H1 (cell line): ENCODE data around the gene UEVLD. TPM values are rescaled to one million over a fixed set of nuclear protein-coding genes. Genes with fewer than 3 reads are reported as not detected.

Source experiments
- CTCF ChIA-PET: fragments of 300-600 bp; sonication (Branson Sonifier 250); formaldehyde crosslinking; loops from one replicate; lab custom pipeline; 2021; ENCODE audit not compliant: partially characterized antibody; lab: Charles Lee
- POLR2A ChIA-PET: fragments of 300-600 bp; sonication (Branson Sonifier 250); formaldehyde crosslinking; loops from one replicate; lab custom pipeline; 2021; ENCODE audit warnings: inconsistent platforms; ENCODE audit not compliant: partially characterized antibody; lab: Charles Lee
- DNase-seq, 2 experiments: peaks; one replicate each; pipeline versions ENCODE4 v3.0.0 to v3.0.0-alpha.2; 2010 to 2022; ENCODE audit warnings: low spot score in 2 of 2, low read depth in 1 of 2, mixed read lengths in 1 of 2
- FAIRE-seq: peaks from 2 replicates; lab custom pipeline; 2011; peaks lifted over from hg19 to GRCh38; lab: Jason Lieb, UNC
- H2AFZ ChIP-seq: 2 replicates; pipeline ENCODE4 v1.8.1; 2012; ENCODE audit warnings: low read length, inconsistent platforms
- H2AK5ac ChIP-seq: 2 replicates; pipeline ENCODE4 v1.6.1; 2013; ENCODE audit warnings: low read depth, low read length
- H2BK120ac ChIP-seq: replicated peaks from 2 replicates; pipeline ENCODE3; 2013; ENCODE audit warnings: low read depth, low read length, inconsistent platforms
- H2BK12ac ChIP-seq: 2 replicates; pipeline ENCODE4 v1.6.1; 2013; ENCODE audit warnings: low read depth, low read length
- H2BK15ac ChIP-seq: 2 replicates; pipeline ENCODE4 v1.6.1; 2013; ENCODE audit warnings: low read length
- H2BK20ac ChIP-seq: 2 replicates; pipeline ENCODE4 v1.6.1; 2013; ENCODE audit warnings: low read length
- H2BK5ac ChIP-seq: 2 replicates; pipeline ENCODE4 v1.6.1; 2013; ENCODE audit warnings: low read depth, low read length
- H3K14ac ChIP-seq: 2 replicates; pipeline ENCODE4 v1.6.1; 2013; ENCODE audit warnings: inconsistent platforms; ENCODE audit not compliant: insufficient read length
- H3K18ac ChIP-seq: 2 replicates; pipeline ENCODE4 v1.6.1; 2013; ENCODE audit warnings: low read length; ENCODE audit errors: extremely low read depth
- H3K23ac ChIP-seq: 2 replicates; pipeline ENCODE4 v1.6.1; 2013; ENCODE audit warnings: inconsistent platforms; ENCODE audit not compliant: insufficient read length
- H3K23me2 ChIP-seq: 2 replicates; pipeline ENCODE4 v1.6.1; 2013; ENCODE audit warnings: low read depth, low read length
- H3K27ac ChIP-seq: 2 replicates; pipeline ENCODE4 v1.6.1; 2011; ENCODE audit warnings: low read depth, low read length, inconsistent platforms
- H3K27me3 ChIP-seq, 4 experiments: replicated peaks in 1 of 4; 1 replicate in 1 of 4; 2 replicates in 3 of 4; pipeline versions ENCODE4 v1.6.1 to v1.8.1; 2011 to 2013; ENCODE audit warnings: low read length in 3 of 4, mild to moderate bottlenecking in 3 of 4, inconsistent platforms in 2 of 4, mixed read lengths in 2 of 4, moderate library complexity in 1 of 4; ENCODE audit not compliant: control insufficient read depth in 3 of 4, insufficient read depth in 3 of 4; ENCODE audit errors: extremely low read depth in 1 of 4
- H3K36me3 ChIP-seq, 4 experiments: 2 replicates each; pipeline versions ENCODE4 v1.6.1 to v1.8.1; 2011 to 2013; ENCODE audit warnings: mild to moderate bottlenecking in 4 of 4, low read length in 3 of 4, moderate library complexity in 2 of 4, control low read depth in 1 of 4, inconsistent platforms in 1 of 4; ENCODE audit not compliant: insufficient read depth in 4 of 4, control insufficient read depth in 2 of 4
- H3K4ac ChIP-seq: replicated peaks from 2 replicates; pipeline ENCODE3; 2013; ENCODE audit warnings: low read length, low read depth, mixed read lengths, inconsistent platforms; ENCODE audit not compliant: insufficient read length
- H3K4me1 ChIP-seq, 4 experiments: replicated peaks in 1 of 4; 1 replicate in 1 of 4; 2 replicates in 3 of 4; pipeline versions ENCODE4 v1.6.1 to v1.8.1; 2011 to 2013; ENCODE audit warnings: low read length in 3 of 4, inconsistent platforms in 2 of 4, mixed read lengths in 1 of 4; ENCODE audit not compliant: insufficient read depth in 4 of 4, control insufficient read depth in 3 of 4
- H3K4me2 ChIP-seq, 2 experiments: 2 replicates each; pipeline versions ENCODE4 v1.6.1 to v1.8.1; 2011 to 2013; ENCODE audit warnings: low read depth in 2 of 2, low read length in 2 of 2, control low read depth in 1 of 2, inconsistent platforms in 1 of 2, mild to moderate bottlenecking in 1 of 2; ENCODE audit not compliant: insufficient read depth in 1 of 2
- H3K4me3 ChIP-seq, 4 experiments: fragments of 200-600, 300-600 bp in 1 of 4; sonication (generic), shearing (Covaris generic), sonication (Bioruptor Twin) in 1 of 4; 2 replicates each; pipeline versions ENCODE4 v1.5.1 to v1.8.1; 2011 to 2016; ENCODE audit warnings: low read length in 4 of 4, low read depth in 3 of 4, control low read depth in 2 of 4, inconsistent platforms in 2 of 4, mild to moderate bottlenecking in 2 of 4, mixed read lengths in 1 of 4, moderate library complexity in 1 of 4; ENCODE audit not compliant: insufficient read depth in 2 of 4; ENCODE audit errors: extremely low read depth in 1 of 4
- H3K56ac ChIP-seq: replicated peaks from 2 replicates; pipeline ENCODE3; 2013; ENCODE audit warnings: low read depth, mild to moderate bottlenecking, mixed read lengths, low read length, inconsistent platforms; ENCODE audit not compliant: insufficient read length
- H3K79me1 ChIP-seq: 2 replicates; pipeline ENCODE4 v1.6.1; 2013; ENCODE audit warnings: low read depth, low read length, control low read depth
- H3K79me2 ChIP-seq, 2 experiments: 2 replicates each; pipeline versions ENCODE4 v1.6.1 to v1.8.1; 2012 to 2013; ENCODE audit warnings: low read length in 2 of 2, mild to moderate bottlenecking in 2 of 2, inconsistent platforms in 1 of 2; ENCODE audit not compliant: insufficient read depth in 2 of 2, control insufficient read depth in 1 of 2
- H3K9ac ChIP-seq, 4 experiments: replicated peaks in 1 of 4; 1 replicate in 1 of 4; 2 replicates in 3 of 4; pipeline versions ENCODE4 v1.6.1 to v1.8.1; 2011 to 2013; ENCODE audit warnings: low read depth in 3 of 4, low read length in 3 of 4, control low read depth in 2 of 4, mild to moderate bottlenecking in 2 of 4, moderate library complexity in 2 of 4, inconsistent platforms in 1 of 4; ENCODE audit errors: extremely low read depth in 1 of 4
- H3K9me3 ChIP-seq, 2 experiments: 2 replicates each; pipeline versions ENCODE4 v1.6.1 to v1.8.1; 2012 to 2013; ENCODE audit warnings: mild to moderate bottlenecking in 2 of 2, moderate library complexity in 2 of 2, control low read depth in 1 of 2, inconsistent platforms in 1 of 2, low read depth in 1 of 2, low read length in 1 of 2, mixed read lengths in 1 of 2; ENCODE audit not compliant: insufficient read depth in 2 of 2
- H4K20me1 ChIP-seq, 2 experiments: replicated peaks in 1 of 2; 2 replicates each; pipeline versions ENCODE3 to v1.8.1; 2011 to 2013; ENCODE audit warnings: inconsistent platforms in 2 of 2, low read length in 2 of 2, mild to moderate bottlenecking in 1 of 2; ENCODE audit not compliant: insufficient read depth in 2 of 2, control insufficient read depth in 1 of 2
- H4K5ac ChIP-seq: 2 replicates; pipeline ENCODE4 v1.6.1; 2013; ENCODE audit warnings: low read length, low read depth, mixed read lengths, inconsistent platforms; ENCODE audit not compliant: insufficient read length
- H4K8ac ChIP-seq: 2 replicates; pipeline ENCODE4 v1.8.0; 2013; ENCODE audit warnings: mild to moderate bottlenecking, moderate library complexity, low read length, inconsistent platforms; ENCODE audit not compliant: insufficient read depth; ENCODE audit errors: extremely low read depth
- H4K91ac ChIP-seq: replicated peaks from 2 replicates; pipeline ENCODE3; 2013; ENCODE audit warnings: low read length, mixed read lengths, inconsistent platforms; ENCODE audit not compliant: insufficient read length
- ATF3 ChIP-seq: IDR thresholded peaks from 2 replicates; pipeline ENCODE4 v1.6.1; 2011; ENCODE audit warnings: low read depth, mild to moderate bottlenecking, low read length; ENCODE audit not compliant: insufficient read depth
- CBX8 ChIP-seq: fragments of 300-800, 300-1000 bp; sonication (generic); IDR thresholded peaks from 2 replicates; pipeline ENCODE4 v1.7.1; 2016; ENCODE audit warnings: low read depth, low read length, borderline replicate concordance
- EZH2 ChIP-seq: fragments of 200-600 bp; sonication (generic); IDR thresholded peaks from 2 replicates; pipeline ENCODE4 v1.7.1; 2012; ENCODE audit warnings: low read depth, mild to moderate bottlenecking, moderate library complexity, low read length, inconsistent platforms; ENCODE audit not compliant: severe bottlenecking
- KDM5A ChIP-seq: fragments of 200-600 bp; IDR thresholded peaks from 2 replicates; pipeline ENCODE4 v1.7.1; 2012; ENCODE audit warnings: mild to moderate bottlenecking, low read length, inconsistent platforms, mixed read lengths
- SIN3A ChIP-seq, 2 experiments: IDR thresholded peaks in 1 of 2; conservative IDR thresholded peaks in 1 of 2; 2 replicates each; pipeline ENCODE4 v1.6.1; 2011 to 2012; ENCODE audit warnings: low read length in 2 of 2, improper control_type of control experiment in 1 of 2, low read depth in 1 of 2, mild to moderate bottlenecking in 1 of 2
- SP1 ChIP-seq: IDR thresholded peaks from 2 replicates; pipeline ENCODE4 v1.6.1; 2011; ENCODE audit warnings: low read depth, low read length
- TAF7 ChIP-seq: optimal IDR thresholded peaks from 2 replicates; pipeline ENCODE3; 2011; ENCODE audit warnings: low read depth, mild to moderate bottlenecking, inconsistent platforms, low read length, moderate library complexity, borderline replicate concordance
- TBP ChIP-seq: IDR thresholded peaks from 2 replicates; pipeline ENCODE4 v1.6.1; 2011; ENCODE audit warnings: low read depth, low read length, improper control_type of control experiment
- ZNF274 ChIP-seq: IDR thresholded peaks from 2 replicates; pipeline ENCODE4 v1.7.0; 2012; ENCODE audit warnings: low read length, borderline replicate concordance; ENCODE audit errors: extremely low read depth
- WGBS, 2 experiments: shearing (Covaris generic) in 1 of 2; methylation state at CpG; one replicate each; pipeline versions ENCODE4 v1.1.6 to v1.1.7; 2013 to 2015; ENCODE audit warnings: low lambda C conversion rate in 2 of 2, mixed read lengths in 2 of 2, inconsistent platforms in 1 of 2, low coverage in 1 of 2, missing lambda C conversion rate in 1 of 2; ENCODE audit not compliant: insufficient replicate concordance in 2 of 2, insufficient coverage in 1 of 2, insufficient read length in 1 of 2; ENCODE audit errors: extremely low coverage in 1 of 2, missing lambda C conversion rate in 1 of 2; 5-methylcytosine and 5-hydroxymethylcytosine counted together
- polyA plus RNA-seq, 7 experiments: library from polyadenylated mRNA; depleted of rRNA in 3 of 7; stranded (reverse) in 5 of 7; unstranded in 2 of 7; fragments of >200 nt in 5 of 7; fragments of 200-250 nt in 2 of 7; gene quantifications; 1 replicate in 5 of 7; 2 replicates in 1 of 7; 4 replicates in 1 of 7; pipeline versions ENCODE4 v1.2.1 to v1.2.3, GENCODE V29; 2011 to 2013; ENCODE audit warnings: missing spikeins in 2 of 7, mixed read lengths in 2 of 7
- total RNA-seq: library from RNA; stranded (reverse); fragmentation: NEBNext Ultra II Directional; extraction: Animal tissue kit (Norgen Biotek cat#: 25700); gene quantifications from 2 replicates; pipeline ENCODE4 v1.2.1, GENCODE V29; 2021
- TF ChIP-seq, protein P1 (sequence below), 3 experiments: IDR thresholded peaks; 1 replicate in 2 of 3; 2 replicates in 1 of 3; pipeline versions ENCODE4 v1.5.1 to v1.6.1; 2011; ENCODE audit warnings: low read length in 3 of 3, mild to moderate bottlenecking in 3 of 3, inconsistent platforms in 2 of 3, low read depth in 1 of 3, moderate library complexity in 1 of 3; ENCODE audit not compliant: insufficient read depth in 1 of 3; ENCODE audit errors: control extremely low read depth in 1 of 3

UEVLD gene
- total and polyA plus RNA-seq, 2 of the 8 experiments (the other 6 are each of a cell fraction or from before 2014, with no cell fraction given) = 4.1 to 7.3 TPM

- no peaks in the 10 kb centered on the region for H3K36me3 ChIP-seq
- H3K9me3 ChIP-seq = no peaks in the 10 kb centered on the region
- H3K27ac ChIP-seq = no peak overlapping the region
- H3K27me3 ChIP-seq = no peaks in the 10 kb centered on the region
- H3K79me2 ChIP-seq = peaks cover 7 to 58% of the 10 kb centered on the region in 2 experiments
- peaks cover 2% of the 10 kb centered on the region; the same call in 1 of the 2 replicates for H3K79me1 ChIP-seq
- H3K23ac ChIP-seq = no peak overlapping the region
- H3K14ac ChIP-seq = no peak overlapping the region
- H4K20me1 ChIP-seq = peaks cover 0 to 2% of the 10 kb centered on the region in 2 experiments
- 52% methylated on average over 2 of the region's 2 CpGs; no CpG with 5 or more reads in 1 of the 2 experiments for WGBS, 2 experiments
- H3K4me2 ChIP-seq = peak overlapping the region; percentile 53 to 88; a peak in 3 of 4 replicates
- H3K18ac ChIP-seq = no peak overlapping the region
- no peak overlapping the region for H2BK20ac ChIP-seq
- ChIA-PET POLR2A (interaction anchor here (1.5 to 2.4 kb wide), 3 partner anchors 19 to 106 kb away, joined by 4 to 7 read pairs (median 5); partner anchors contain the start of genes TSG101 and UEVLD), CTCF (interaction anchor here (0.6 to 2.8 kb wide), 8 partner anchors 16 to 223 kb away, joined by 3 to 9 read pairs (median 4); partner anchors contain the start of gene TSG101)
- no peak overlapping the region for H3K4ac ChIP-seq
- no peak overlapping the region for H3K56ac ChIP-seq
- H2AK5ac ChIP-seq = no peak overlapping the region
- no peak overlapping the region for H2BK5ac ChIP-seq
- H4K5ac ChIP-seq = no peak overlapping the region
- no peak overlapping the region for H4K8ac ChIP-seq
- no peak overlapping the region for H4K91ac ChIP-seq
- DNase-seq = no peak
- no peak overlapping the region for H2BK15ac ChIP-seq
- H3K4me3 ChIP-seq = peak overlapping the region; percentile 94 to 98 (median 96); a peak in 7 of 8 replicates
- H2BK120ac ChIP-seq = no peak overlapping the region
- peaks cover 5% of the 10 kb centered on the region for H3K23me2 ChIP-seq
- no peak for FAIRE-seq
- H3K9ac ChIP-seq = peak overlapping the region in 2 of 4 experiments; percentile 58 to 95; a peak in 4 of 7 replicates
- H2AFZ ChIP-seq = no peak overlapping the region
- H3K4me1 ChIP-seq = peaks cover 0 to 5% (median under 1%) of the 10 kb centered on the region in 4 experiments; a peak in 1 of 7 replicates
- no peak overlapping the region for H2BK12ac ChIP-seq
- TF ChIP-seq TBP = no peak
- no peak for TF ChIP-seq ATF3
- TF ChIP-seq SP1 = no peak
- no peak for TF ChIP-seq CBX8
- TF ChIP-seq EZH2 = no peak
- TF ChIP-seq, protein P1, sequence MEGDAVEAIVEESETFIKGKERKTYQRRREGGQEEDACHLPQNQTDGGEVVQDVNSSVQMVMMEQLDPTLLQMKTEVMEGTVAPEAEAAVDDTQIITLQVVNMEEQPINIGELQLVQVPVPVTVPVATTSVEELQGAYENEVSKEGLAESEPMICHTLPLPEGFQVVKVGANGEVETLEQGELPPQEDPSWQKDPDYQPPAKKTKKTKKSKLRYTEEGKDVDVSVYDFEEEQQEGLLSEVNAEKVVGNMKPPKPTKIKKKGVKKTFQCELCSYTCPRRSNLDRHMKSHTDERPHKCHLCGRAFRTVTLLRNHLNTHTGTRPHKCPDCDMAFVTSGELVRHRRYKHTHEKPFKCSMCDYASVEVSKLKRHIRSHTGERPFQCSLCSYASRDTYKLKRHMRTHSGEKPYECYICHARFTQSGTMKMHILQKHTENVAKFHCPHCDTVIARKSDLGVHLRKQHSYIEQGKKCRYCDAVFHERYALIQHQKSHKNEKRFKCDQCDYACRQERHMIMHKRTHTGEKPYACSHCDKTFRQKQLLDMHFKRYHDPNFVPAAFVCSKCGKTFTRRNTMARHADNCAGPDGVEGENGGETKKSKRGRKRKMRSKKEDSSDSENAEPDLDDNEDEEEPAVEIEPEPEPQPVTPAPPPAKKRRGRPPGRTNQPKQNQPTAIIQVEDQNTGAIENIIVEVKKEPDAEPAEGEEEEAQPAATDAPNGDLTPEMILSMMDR (IDR thresholded peaks at IDR 0.05; ENCODE audit: control extremely low read depth in 1 of 3, insufficient read depth in 1 of 3, low read depth in 1 of 3, low read length in 3 of 3) = no peak
- no peak for TF ChIP-seq ZNF274
- TF ChIP-seq KDM5A = no peak
- TF ChIP-seq TAF7 = no peak
- no peak for TF ChIP-seq SIN3A (conservative IDR thresholded peaks at IDR 0.05 in 1 of 2, IDR thresholded peaks at IDR 0.05 in 1 of 2; ENCODE audit: low read depth in 1 of 2, low read length in 2 of 2)
Measured at GRCh38 chr11:18632841-18633240, 44.3 kb upstream of the UEVLD start.
